Naive B cell (primary cell): ENCODE measurements around the gene OR7A17. TPM values are rescaled to one million over a fixed set of nuclear protein-coding genes. Genes with fewer than 3 reads are reported as not detected.

Experiments
- ATAC-seq, 2 donors: fragments of 150-1000 bp; cut with Tn5 transposase; 2 replicates each; pipeline ENCODE4 v1.10.0; 2021; ENCODE audit warnings: low read depth in 2 of 2, mild to moderate bottlenecking in 2 of 2, moderate library complexity in 2 of 2
- DNase-seq: peaks from one replicate; pipeline ENCODE4 v3.0.0; 2022
- H3K27ac Mint-ChIP-seq, 6 donors: one replicate each; pipeline ENCODE4 v1.8.0; 2020 to 2022; ENCODE audit warnings: mild to moderate bottlenecking in 6 of 6, mixed read lengths in 6 of 6, moderate library complexity in 5 of 6, inconsistent platforms in 2 of 6
- H3K27me3 Mint-ChIP-seq, 3 donors: one replicate each; pipeline ENCODE4 v1.8.0; 2021 to 2022; ENCODE audit warnings: mixed read lengths in 3 of 3, mild to moderate bottlenecking in 1 of 3
- H3K36me3 Mint-ChIP-seq, 2 donors: one replicate each; pipeline ENCODE4 v1.8.0; 2020 to 2022; ENCODE audit warnings: mixed read lengths in 2 of 2, inconsistent platforms in 1 of 2, mild to moderate bottlenecking in 1 of 2
- H3K4me1 Mint-ChIP-seq, 3 donors: one replicate each; pipeline ENCODE4 v1.8.0; 2020 to 2022; ENCODE audit warnings: mixed read lengths in 3 of 3, inconsistent platforms in 1 of 3, mild to moderate bottlenecking in 1 of 3, moderate library complexity in 1 of 3
- H3K4me3 Mint-ChIP-seq, 8 donors: one replicate each; pipeline ENCODE4 v1.8.0; 2020 to 2022; ENCODE audit warnings: mild to moderate bottlenecking in 8 of 8, mixed read lengths in 8 of 8, moderate library complexity in 8 of 8, inconsistent platforms in 2 of 8
- H3K9me3 Mint-ChIP-seq, 7 donors: one replicate each; pipeline ENCODE4 v1.8.0; 2020 to 2022; ENCODE audit warnings: mixed read lengths in 7 of 7, mild to moderate bottlenecking in 5 of 7, inconsistent platforms in 2 of 7, moderate library complexity in 1 of 7
- polyA plus RNA-seq, 6 donors: library from polyadenylated mRNA; unstranded; fragments of 300-500 nt; fragmentation: Illumina TruSeq; gene quantifications; one replicate each; pipeline ENCODE4 v1.2.3, GENCODE V29; 2021; ENCODE audit warnings: low read depth in 6 of 6

Gene OR7A17
- not detected for polyA plus RNA-seq

- H3K4me3 Mint-ChIP-seq, result peak within 1 kb of the TSS in 5 of 8 donors; percentile 14 to 54 (median 34)
- H3K9me3 Mint-ChIP-seq, result no peaks in the 10 kb centered on the region
- no peak for ATAC-seq
- H3K27ac Mint-ChIP-seq, result peak within 1 kb of the TSS in 5 of 6 donors; percentile 12 to 72 (median 65)
- peaks cover 18 to 46% (median 34%) of the 10 kb centered on the region in 3 donors for H3K4me1 Mint-ChIP-seq
- H3K36me3 Mint-ChIP-seq, result no peaks in the 10 kb centered on the region
- H3K27me3 Mint-ChIP-seq, result peaks cover 0 to 13% (median 8%) of the 10 kb centered on the region in 3 donors
- DNase-seq, result no peak
Measured at GRCh38 chr19:14886032-14886431, at the start of gene OR7A17. OR7A17 (minus strand) TSS chr19:14886132; CDS start chr19:14881355, 4,777 bp downstream.

- ATAC-seq, result no peak
- peaks cover 0 to 13% (median 8%) of the 10 kb centered on the region in 7 donors for H3K9me3 Mint-ChIP-seq
- H3K27ac Mint-ChIP-seq, result no peak overlapping the region
- H3K36me3 Mint-ChIP-seq, result peaks cover 6 to 10% of the 10 kb centered on the region in 2 donors
- peaks cover 8 to 39% (median 29%) of the 10 kb centered on the region in 3 donors for H3K27me3 Mint-ChIP-seq
- H3K4me3 Mint-ChIP-seq, result no peak overlapping the region
- H3K4me1 Mint-ChIP-seq, result no peaks in the 10 kb centered on the region
- no peak for DNase-seq
Measured at GRCh38 chr19:14933506-14933905, 47.6 kb upstream of the OR7A17 start.

- peaks cover 0 to 5% (median 0%) of the 10 kb centered on the region in 3 donors for H3K4me1 Mint-ChIP-seq
- H3K27me3 Mint-ChIP-seq, result peaks cover 19 to 61% (median 58%) of the 10 kb centered on the region in 3 donors
- no peak for ATAC-seq
- H3K4me3 Mint-ChIP-seq, result no peak overlapping the region
- peaks cover 5 to 19% (median 10%) of the 10 kb centered on the region in 7 donors for H3K9me3 Mint-ChIP-seq
- H3K36me3 Mint-ChIP-seq, result peaks cover 0 to 17% of the 10 kb centered on the region in 2 donors
- peak overlapping the region in 1 of 6 donors; percentile 7 for H3K27ac Mint-ChIP-seq
- peak; percentile 3 for DNase-seq
Measured at GRCh38 chr19:14916848-14917247, 30.9 kb upstream of the OR7A17 start.

GRCh38 chr19:14915116-14915515 is 29.2 kb upstream of the OR7A17 start:
- no peak for DNase-seq
- Mint-ChIP-seq H3K9me3 (peaks cover 5 to 20% (median 10%) of the 10 kb centered on the region in 7 donors), H3K4me3 (no peak overlapping the region), H3K36me3 (peaks cover 0 to 17% of the 10 kb centered on the region in 2 donors), H3K4me1 (peaks cover 0 to 5% (median 0%) of the 10 kb centered on the region in 3 donors), H3K27ac (no peak overlapping the region), H3K27me3 (peaks cover 17 to 57% (median 51%) of the 10 kb centered on the region in 3 donors)
- ATAC-seq, result no peak

GRCh38 chr19:14906711-14907110 is 20.8 kb upstream of the OR7A17 start:
- H3K27me3 Mint-ChIP-seq, result peaks cover 12 to 36% (median 34%) of the 10 kb centered on the region in 3 donors
- peaks cover 0 to 4% (median 0%) of the 10 kb centered on the region in 7 donors for H3K9me3 Mint-ChIP-seq
- peak overlapping the region in 1 of 6 donors; percentile 53 for H3K27ac Mint-ChIP-seq

GRCh38 chr19:14901675-14902260 is 15.8 kb upstream of the OR7A17 start:
- Mint-ChIP-seq H3K36me3 (no peaks in the 10 kb centered on the region), H3K4me3 (no peak overlapping the region), H3K9me3 (peaks cover 0 to 3% (median 0%) of the 10 kb centered on the region in 7 donors), H3K4me1 (no peaks in the 10 kb centered on the region), H3K27me3 (peaks cover 35 to 56% (median 49%) of the 10 kb centered on the region in 3 donors), H3K27ac (no peak overlapping the region)
- ATAC-seq (no peak), DNase-seq (no peak)

More at GRCh38 chr19:14906711-14907110, 20.8 kb upstream of the OR7A17 start:
- H3K4me1 Mint-ChIP-seq, result no peaks in the 10 kb centered on the region
- H3K4me3 Mint-ChIP-seq, result no peak overlapping the region
- no peaks in the 10 kb centered on the region for H3K36me3 Mint-ChIP-seq
- ATAC-seq, result no peak
- DNase-seq, result no peak

- no peak for DNase-seq
- no peaks in the 10 kb centered on the region for H3K9me3 Mint-ChIP-seq
Measured at GRCh38 chr19:14890643-14891379, 4.9 kb upstream of the OR7A17 start.

GRCh38 chr19:14889994-14890642 is 4.2 kb upstream of the OR7A17 start:
- H3K27me3 Mint-ChIP-seq, result peaks cover 23 to 31% (median 29%) of the 10 kb centered on the region in 3 donors
- no peak overlapping the region for H3K4me3 Mint-ChIP-seq
- no peaks in the 10 kb centered on the region for H3K9me3 Mint-ChIP-seq
- H3K36me3 Mint-ChIP-seq, result no peaks in the 10 kb centered on the region
- peak overlapping the region in 4 of 6 donors; percentile 64 to 84 (median 82) for H3K27ac Mint-ChIP-seq
- ATAC-seq, result no peak
- H3K4me1 Mint-ChIP-seq, result peaks cover 21 to 44% (median 28%) of the 10 kb centered on the region in 3 donors
- DNase-seq, result no peak

More at GRCh38 chr19:14890643-14891379, 4.9 kb upstream of the OR7A17 start:
- Mint-ChIP-seq H3K27me3 (peaks cover 27 to 31% (median 29%) of the 10 kb centered on the region in 3 donors), H3K27ac (peak overlapping the region in 3 of 6 donors; percentile 11 to 92 (median 84)), H3K4me3 (no peak overlapping the region), H3K36me3 (no peaks in the 10 kb centered on the region), H3K4me1 (peaks cover 17 to 37% (median 21%) of the 10 kb centered on the region in 3 donors)
- ATAC-seq, result no peak

GRCh38 chr19:14871619-14872230 is 14.2 kb downstream of the OR7A17 start:
- Mint-ChIP-seq H3K4me3 (no peak overlapping the region), H3K36me3 (no peaks in the 10 kb centered on the region), H3K27me3 (peaks cover 31 to 40% (median 31%) of the 10 kb centered on the region in 3 donors), H3K4me1 (peaks cover 0 to 4% (median 2%) of the 10 kb centered on the region in 3 donors), H3K27ac (no peak overlapping the region), H3K9me3 (no peaks in the 10 kb centered on the region)
- DNase-seq, result peak; percentile 31
- no peak for ATAC-seq

- ATAC-seq (no peak), DNase-seq (no peak)
- H3K9me3 Mint-ChIP-seq, result no peaks in the 10 kb centered on the region
- H3K27ac Mint-ChIP-seq, result no peak overlapping the region
- no peaks in the 10 kb centered on the region for H3K36me3 Mint-ChIP-seq
- peaks cover 37 to 45% (median 41%) of the 10 kb centered on the region in 3 donors for H3K27me3 Mint-ChIP-seq
- H3K4me1 Mint-ChIP-seq, result peaks cover 0 to 4% (median 2%) of the 10 kb centered on the region in 3 donors
- no peak overlapping the region for H3K4me3 Mint-ChIP-seq
Measured at GRCh38 chr19:14868497-14868896, 17.4 kb downstream of the OR7A17 start.

- no peak for ATAC-seq
- no peaks in the 10 kb centered on the region for H3K9me3 Mint-ChIP-seq
- no peaks in the 10 kb centered on the region for H3K36me3 Mint-ChIP-seq
- H3K27me3 Mint-ChIP-seq, result peaks cover 22 to 38% (median 30%) of the 10 kb centered on the region in 3 donors
- H3K4me3 Mint-ChIP-seq, result peak within 1 kb of the TSS in 1 of 8 donors; percentile 2
- peak within 1 kb of the TSS in 1 of 6 donors; percentile 84 for H3K27ac Mint-ChIP-seq
- no peak for DNase-seq
- no peaks in the 10 kb centered on the region for H3K4me1 Mint-ChIP-seq
Measured at GRCh38 chr19:14848822-14849221, 37.1 kb downstream of the OR7A17 start, which contains the start of gene OR7A10. OR7A10 (minus strand) TSS chr19:14848922; CDS start chr19:14841877, 7,045 bp downstream.

- ATAC-seq, result no peak
- H3K4me3 Mint-ChIP-seq, result no peak overlapping the region
- H3K9me3 Mint-ChIP-seq, result peaks cover 0 to 5% (median 0%) of the 10 kb centered on the region in 7 donors
- no peak for DNase-seq
- H3K4me1 Mint-ChIP-seq, result no peaks in the 10 kb centered on the region
- no peak overlapping the region for H3K27ac Mint-ChIP-seq
- H3K36me3 Mint-ChIP-seq, result no peaks in the 10 kb centered on the region
- H3K27me3 Mint-ChIP-seq, result peaks cover 0 to 42% (median 22%) of the 10 kb centered on the region in 3 donors
Measured at GRCh38 chr19:14843578-14843977, 42.4 kb downstream of the OR7A17 start.

- H3K27ac Mint-ChIP-seq, result no peak overlapping the region
Measured at GRCh38 chr19:14843169-14843568, 42.8 kb downstream of the OR7A17 start.

More at GRCh38 chr19:14843169-14843568, 42.8 kb downstream of the OR7A17 start:
- H3K9me3 Mint-ChIP-seq, result peaks cover 0 to 5% (median 0%) of the 10 kb centered on the region in 7 donors
- H3K27me3 Mint-ChIP-seq, result peaks cover 0 to 37% (median 22%) of the 10 kb centered on the region in 3 donors
- no peaks in the 10 kb centered on the region for H3K36me3 Mint-ChIP-seq
- DNase-seq (no peak), ATAC-seq (no peak)
- H3K4me3 Mint-ChIP-seq, result no peak overlapping the region
- no peaks in the 10 kb centered on the region for H3K4me1 Mint-ChIP-seq
